Measurements from ENCODE around the gene IGFBPL1. TPM values are rescaled to one million over a fixed set of nuclear protein-coding genes. Genes with fewer than 3 reads are reported as not detected.

The IGFBPL1 gene
- polyA plus RNA-seq, 3 donors = not detected

DNA sequence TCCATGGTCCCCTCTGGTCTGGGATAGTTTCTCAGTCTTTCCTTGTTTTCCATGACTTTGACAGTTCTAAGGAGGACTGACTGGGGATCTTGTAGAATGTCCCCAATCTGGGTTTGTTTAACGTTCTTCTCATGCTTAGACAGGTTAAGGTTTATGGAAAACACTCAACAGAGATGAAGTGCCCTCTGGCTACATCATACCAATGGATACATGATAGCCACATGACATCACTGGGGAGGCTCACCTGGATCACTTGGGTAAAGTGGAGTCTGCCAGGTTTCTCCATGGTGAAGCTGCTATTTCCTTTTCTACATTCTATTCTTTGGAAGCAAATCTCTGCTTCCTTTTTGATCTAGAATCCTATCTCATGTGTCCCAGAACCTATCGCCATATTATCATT lies 55.5 kb downstream of the IGFBPL1 start:
- Histone ChIP-seq H3K4me1 (ENCODE audit: control insufficient read depth in 1 of 2, insufficient read depth in 2 of 2, low read length in 2 of 2) (no peaks in the 10 kb centered on the region), H3K36me3 (replicated peaks in 1 of 2; ENCODE audit: control insufficient read depth in 1 of 2, insufficient read depth in 2 of 2, low read length in 2 of 2) (no peaks in the 10 kb centered on the region), H3K79me2 (ENCODE audit: insufficient read depth, low read length) (no peaks in the 10 kb centered on the region), H4K20me1 (ENCODE audit: insufficient read depth, low read length) (no peaks in the 10 kb centered on the region), H3K9ac (ENCODE audit: insufficient read depth, low read length, poor library complexity, severe bottlenecking) (no peak overlapping the region), H3K27me3 (ENCODE audit: control insufficient read depth in 2 of 2, insufficient read depth in 2 of 2, low read length in 2 of 2) (no peaks in the 10 kb centered on the region), H3K9me3 (replicated peaks in 1 of 2; ENCODE audit: control insufficient read depth in 1 of 2, insufficient read depth in 1 of 2, low read length in 2 of 2) (no peaks in the 10 kb centered on the region), H3K4me3 (replicated peaks in 1 of 3; ENCODE audit: low read depth in 2 of 3, low read length in 3 of 3) (no peak overlapping the region), H2AFZ (ENCODE audit: insufficient read depth, low read depth, low read length, poor library complexity, severe bottlenecking) (no peak overlapping the region), H3K4me2 (replicated peaks; ENCODE audit: extremely low read depth, low read length, poor library complexity, severe bottlenecking) (no peak overlapping the region), H3K27ac (ENCODE audit: low read depth in 1 of 2, low read length in 2 of 2) (no peak overlapping the region)
- Mint-ChIP-seq H3K27ac (no peak overlapping the region), H3K27me3 (ENCODE audit: low read depth in 3 of 3) (peaks cover 4 to 19% (median 6%) of the 10 kb centered on the region in 3 donors), H3K4me1 (no peaks in the 10 kb centered on the region), H3K36me3 (no peaks in the 10 kb centered on the region), H3K4me3 (no peak overlapping the region), H3K9me3 (peaks cover 0 to 2% (median 0%) of the 10 kb centered on the region in 7 donors)
- intact Hi-C loops (cut with micrococcal nuclease) = no loop called here
- no peak for DNase-seq
- WGBS (ENCODE audit: insufficient coverage) = no CpG with 5 or more reads among the region's 2 CpGs
- TF ChIP-seq, protein P1, sequence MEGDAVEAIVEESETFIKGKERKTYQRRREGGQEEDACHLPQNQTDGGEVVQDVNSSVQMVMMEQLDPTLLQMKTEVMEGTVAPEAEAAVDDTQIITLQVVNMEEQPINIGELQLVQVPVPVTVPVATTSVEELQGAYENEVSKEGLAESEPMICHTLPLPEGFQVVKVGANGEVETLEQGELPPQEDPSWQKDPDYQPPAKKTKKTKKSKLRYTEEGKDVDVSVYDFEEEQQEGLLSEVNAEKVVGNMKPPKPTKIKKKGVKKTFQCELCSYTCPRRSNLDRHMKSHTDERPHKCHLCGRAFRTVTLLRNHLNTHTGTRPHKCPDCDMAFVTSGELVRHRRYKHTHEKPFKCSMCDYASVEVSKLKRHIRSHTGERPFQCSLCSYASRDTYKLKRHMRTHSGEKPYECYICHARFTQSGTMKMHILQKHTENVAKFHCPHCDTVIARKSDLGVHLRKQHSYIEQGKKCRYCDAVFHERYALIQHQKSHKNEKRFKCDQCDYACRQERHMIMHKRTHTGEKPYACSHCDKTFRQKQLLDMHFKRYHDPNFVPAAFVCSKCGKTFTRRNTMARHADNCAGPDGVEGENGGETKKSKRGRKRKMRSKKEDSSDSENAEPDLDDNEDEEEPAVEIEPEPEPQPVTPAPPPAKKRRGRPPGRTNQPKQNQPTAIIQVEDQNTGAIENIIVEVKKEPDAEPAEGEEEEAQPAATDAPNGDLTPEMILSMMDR (IDR thresholded peaks at IDR 0.05) = no peak

DNA sequence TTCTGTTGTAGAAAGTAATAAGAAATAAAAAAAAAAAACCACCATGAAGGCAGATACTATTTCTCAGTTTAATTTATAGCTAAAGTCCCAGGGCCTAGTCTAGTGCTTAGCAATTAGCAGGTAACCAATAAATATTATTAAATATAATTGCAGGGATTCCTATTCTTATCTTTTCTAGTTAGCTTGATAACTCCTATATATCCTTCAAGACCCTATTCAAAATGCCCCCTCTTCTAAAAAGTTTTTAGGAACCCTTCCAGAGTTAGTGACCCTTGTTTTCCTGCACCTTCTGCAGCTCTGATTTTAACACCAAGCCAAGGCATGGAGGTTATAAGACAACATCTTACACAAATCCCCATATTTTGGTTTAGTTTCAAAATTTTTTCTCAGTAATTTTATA lies 56.4 kb downstream of the IGFBPL1 start:
- Histone ChIP-seq H4K20me1 (ENCODE audit: insufficient read depth, low read length) (no peaks in the 10 kb centered on the region), H3K4me1 (ENCODE audit: control insufficient read depth in 1 of 2, insufficient read depth in 2 of 2, low read length in 2 of 2) (peaks cover 0 to 2% of the 10 kb centered on the region in 2 donors), H3K79me2 (ENCODE audit: insufficient read depth, low read length) (no peaks in the 10 kb centered on the region), H3K9me3 (replicated peaks in 1 of 2; ENCODE audit: control insufficient read depth in 1 of 2, insufficient read depth in 1 of 2, low read length in 2 of 2) (no peaks in the 10 kb centered on the region), H3K4me2 (replicated peaks; ENCODE audit: extremely low read depth, low read length, poor library complexity, severe bottlenecking) (no peak overlapping the region), H3K4me3 (replicated peaks in 1 of 3; ENCODE audit: low read depth in 2 of 3, low read length in 3 of 3) (no peak overlapping the region), H3K27ac (ENCODE audit: low read depth in 1 of 2, low read length in 2 of 2) (no peak overlapping the region), H2AFZ (ENCODE audit: insufficient read depth, low read depth, low read length, poor library complexity, severe bottlenecking) (no peak overlapping the region), H3K36me3 (replicated peaks in 1 of 2; ENCODE audit: control insufficient read depth in 1 of 2, insufficient read depth in 2 of 2, low read length in 2 of 2) (no peaks in the 10 kb centered on the region), H3K27me3 (ENCODE audit: control insufficient read depth in 2 of 2, insufficient read depth in 2 of 2, low read length in 2 of 2) (no peaks in the 10 kb centered on the region), H3K9ac (ENCODE audit: insufficient read depth, low read length, poor library complexity, severe bottlenecking) (no peak overlapping the region)
- Mint-ChIP-seq H3K4me1 (peaks cover 7% of the 10 kb centered on the region), H3K36me3 (no peaks in the 10 kb centered on the region), H3K27ac (no peak overlapping the region), H3K9me3 (peaks cover 0 to 5% (median 0%) of the 10 kb centered on the region in 7 donors), H3K4me3 (no peak overlapping the region), H3K27me3 (ENCODE audit: low read depth in 3 of 3) (peaks cover 4 to 19% (median 6%) of the 10 kb centered on the region in 3 donors)
- TF ChIP-seq, protein P1 (IDR thresholded peaks at IDR 0.05) = no peak
- intact Hi-C loops (cut with micrococcal nuclease) = no loop called here
- no peak for DNase-seq
